NCI-H187 (cell line): ENCODE data around the gene HCFC2.
"Not testable (repeated sequence)": the region's sequence is repeated elsewhere in the genome, so short reads cannot be mapped to it uniquely, and the experiment has no call there.

Experiments
- DNase-seq, 2 experiments: peaks; one replicate each; lab custom pipeline; 2025; lab: John Stamatoyannopoulos, UW

HCFC2 gene

DNA sequence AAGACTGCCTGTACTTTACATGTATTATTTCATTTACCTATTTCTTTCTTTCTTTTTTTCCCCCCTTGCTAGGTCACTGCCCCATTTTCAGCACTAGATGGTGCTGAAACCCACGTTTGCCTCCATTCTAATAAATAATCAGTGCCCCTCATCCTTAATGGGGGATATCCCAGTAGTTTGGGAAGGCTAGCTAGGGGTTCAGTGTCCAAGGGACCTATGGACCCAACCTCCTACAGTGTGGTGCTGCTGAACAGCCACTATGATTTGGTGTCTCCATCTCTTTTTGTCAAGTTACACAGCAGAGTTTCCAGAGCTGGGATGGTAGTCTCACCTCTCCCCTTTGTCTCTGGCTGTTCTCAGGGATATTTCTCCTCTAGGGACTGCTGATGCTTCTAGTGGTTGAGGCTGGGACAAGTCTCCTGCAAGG lies 6.5 kb upstream of the HCFC2 start:
- no peak for DNase-seq

DNA sequence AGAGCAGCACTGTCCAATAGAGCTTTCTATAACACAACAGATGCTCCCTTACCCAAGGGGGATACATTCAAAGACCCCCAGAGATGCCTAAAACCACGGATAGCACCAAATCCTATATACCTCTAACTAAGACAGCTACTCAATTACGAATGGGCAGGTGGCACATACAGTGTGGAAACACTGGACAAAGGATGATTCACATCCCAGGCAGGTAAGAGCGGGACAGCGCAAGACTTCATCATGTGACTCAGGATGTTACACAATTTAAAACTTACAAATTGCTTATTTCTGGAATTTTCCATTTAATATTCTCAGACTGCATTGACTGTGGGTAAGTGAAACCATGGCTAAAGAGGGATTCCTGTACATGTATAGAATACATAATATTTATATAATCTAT lies 5.5 kb upstream of the HCFC2 start:
- no peak for DNase-seq

DNA sequence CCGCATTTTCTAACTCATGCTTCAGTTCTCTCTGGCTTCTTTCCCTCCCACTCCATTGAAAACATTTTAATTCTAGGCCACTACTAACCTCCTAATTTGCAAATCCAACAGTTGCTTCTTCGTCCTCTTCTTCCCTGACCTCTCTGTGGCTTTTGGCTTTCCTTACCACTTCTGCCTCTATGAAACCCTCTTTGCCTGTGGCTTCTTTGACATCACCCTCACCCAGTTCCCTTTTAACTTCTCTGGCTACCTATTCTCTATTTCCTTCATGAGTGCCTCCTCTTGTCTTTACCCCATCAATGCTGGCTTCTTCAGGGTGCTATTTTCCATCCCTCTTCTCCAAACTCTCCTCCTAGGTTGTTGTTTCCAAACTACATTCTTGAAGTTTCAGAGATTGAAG lies 4.4 kb upstream of the HCFC2 start:
- DNase-seq = no peak

DNA sequence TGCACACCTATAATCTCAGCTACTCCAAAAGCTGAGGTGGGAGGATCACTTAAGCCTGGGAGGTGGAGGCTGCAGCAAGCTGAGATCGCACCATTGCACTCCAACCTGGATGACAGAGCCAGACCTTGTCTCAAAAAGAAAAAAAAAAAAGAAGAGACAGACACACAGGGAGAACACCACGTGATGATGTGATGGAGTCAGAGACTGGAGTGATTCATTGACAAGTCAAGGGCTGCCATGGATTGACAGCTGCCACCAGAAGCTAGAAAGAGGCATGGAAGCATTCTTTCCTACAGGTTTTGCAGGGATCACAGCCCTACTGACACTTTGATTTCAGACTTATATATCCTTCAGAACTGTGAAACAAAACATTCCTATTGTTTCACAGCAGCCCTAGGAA lies 3.5 kb upstream of the HCFC2 start:
- DNase-seq = no peak

DNA sequence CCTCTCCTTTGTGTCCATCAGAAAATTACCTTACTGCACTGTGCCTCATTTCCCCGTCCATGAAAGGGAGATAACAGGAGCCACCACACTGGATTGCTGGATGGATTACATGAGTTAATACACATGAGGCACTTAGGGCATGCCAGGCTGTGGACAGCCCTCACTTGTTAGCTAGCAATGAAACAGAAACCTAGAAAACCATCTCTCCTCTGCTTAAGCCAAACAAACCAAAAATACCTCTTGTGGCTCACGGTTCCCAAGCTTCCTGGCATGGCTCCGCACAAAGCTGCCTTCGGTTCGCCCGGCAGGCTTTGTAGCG lies 660 bp upstream of the HCFC2 start:
- no peak for DNase-seq

DNA sequence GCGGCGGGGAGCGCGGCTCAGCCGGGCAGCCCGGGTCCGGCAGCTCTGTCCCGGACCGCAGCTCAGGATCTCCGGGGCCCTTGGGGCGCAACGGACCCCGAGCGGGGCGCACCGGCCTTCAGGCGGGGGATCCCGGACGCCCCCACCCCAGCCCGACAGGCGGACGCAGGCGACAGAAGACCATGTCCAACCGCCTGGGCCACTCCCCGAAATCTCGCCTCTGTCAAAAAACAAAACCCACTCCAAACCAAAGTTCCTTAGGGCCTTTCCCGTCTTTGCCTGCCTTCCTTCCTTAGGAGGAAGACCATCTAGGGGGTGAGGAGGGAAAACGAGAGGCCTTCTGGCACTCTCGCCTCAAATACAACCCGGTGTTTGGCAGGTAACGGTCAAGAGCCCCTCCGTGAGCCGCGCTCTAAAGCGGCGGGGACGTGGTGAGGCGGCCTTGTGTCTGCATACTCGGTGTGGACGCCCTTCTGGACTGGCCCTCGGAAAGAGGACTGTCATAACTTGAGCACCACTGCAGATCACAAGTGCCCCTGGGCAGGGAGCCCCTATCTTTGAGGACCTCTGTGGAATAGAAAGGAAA lies 604 bp downstream of the HCFC2 start:
- no peak for DNase-seq

DNA sequence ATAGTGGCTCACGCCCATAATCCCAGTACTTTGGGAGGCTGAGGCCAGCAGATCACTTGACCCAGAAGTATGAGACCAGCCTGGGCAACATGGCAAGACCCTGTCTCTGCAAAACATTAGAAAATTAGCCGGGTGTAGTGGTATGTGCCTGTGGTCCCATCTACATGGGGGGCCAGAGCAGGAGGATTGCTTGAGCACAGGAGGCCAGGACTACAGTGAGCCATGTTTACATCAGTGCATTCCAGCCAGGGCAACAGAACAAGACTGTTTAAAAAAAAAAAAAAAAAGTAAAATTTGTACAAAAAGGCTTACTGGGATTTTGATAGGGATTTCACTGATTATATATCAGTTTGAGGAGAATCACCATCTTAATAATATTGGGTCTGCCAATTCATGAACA lies 7.8 kb downstream of the HCFC2 start:
- no peak for DNase-seq

DNA sequence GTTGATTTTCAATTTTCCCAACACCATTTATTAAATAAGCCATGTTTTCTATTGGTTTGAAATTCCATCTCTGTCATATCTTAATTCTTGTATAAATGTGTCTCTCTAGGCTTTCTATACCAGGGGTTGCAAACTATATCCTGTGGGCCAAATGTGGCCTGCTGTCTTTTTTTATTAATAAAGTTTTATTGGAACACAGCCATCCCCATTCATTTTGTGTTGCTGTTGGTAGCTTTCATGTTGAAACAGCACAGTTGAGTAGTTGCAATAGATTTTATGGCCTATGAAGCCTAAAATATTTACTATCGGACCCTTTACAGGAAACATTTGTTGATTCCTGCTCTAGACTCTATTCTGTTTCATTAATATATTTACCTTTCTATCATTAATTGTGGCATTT lies 9.4 kb downstream of the HCFC2 start:
- DNase-seq = no peak

DNA sequence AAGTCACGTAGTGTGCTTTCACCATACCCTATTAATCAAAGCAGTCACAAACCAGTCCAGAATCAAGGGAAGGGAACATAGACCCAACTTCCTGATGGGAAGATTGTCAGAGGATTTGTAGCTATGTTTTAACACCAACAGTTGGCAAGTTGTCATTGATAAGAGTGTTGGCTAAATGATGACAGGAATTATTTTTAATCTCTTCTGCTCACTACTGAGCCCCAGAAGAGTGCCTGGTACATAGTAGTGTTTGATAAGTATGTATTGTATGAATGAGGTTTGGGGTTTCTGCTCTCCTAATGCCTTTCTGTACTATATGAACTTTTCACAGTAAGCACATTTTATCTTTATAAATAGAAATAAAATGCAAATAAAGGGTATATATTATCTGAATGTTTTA lies 14.7 kb downstream of the HCFC2 start:
- no peak for DNase-seq

DNA sequence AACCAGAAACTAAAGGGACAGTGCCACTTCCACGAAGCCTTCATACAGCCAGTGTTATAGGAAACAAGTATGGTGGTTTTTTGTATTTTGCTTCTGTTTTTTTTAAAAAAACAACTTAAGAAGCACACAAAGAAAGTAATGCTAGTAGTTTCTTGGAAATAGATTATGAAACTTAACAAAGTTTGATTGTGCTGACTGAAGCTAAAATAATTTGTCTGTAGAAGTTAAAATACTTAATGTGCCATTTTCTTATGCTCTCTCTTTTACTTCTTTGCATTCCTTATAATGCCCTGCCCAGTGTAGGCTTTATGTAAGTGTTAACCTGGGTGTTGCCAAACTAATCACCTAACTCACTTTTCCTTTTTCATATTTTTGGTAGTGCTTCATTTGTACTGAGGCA lies 16.4 kb downstream of the HCFC2 start:
- DNase-seq = no peak

DNA sequence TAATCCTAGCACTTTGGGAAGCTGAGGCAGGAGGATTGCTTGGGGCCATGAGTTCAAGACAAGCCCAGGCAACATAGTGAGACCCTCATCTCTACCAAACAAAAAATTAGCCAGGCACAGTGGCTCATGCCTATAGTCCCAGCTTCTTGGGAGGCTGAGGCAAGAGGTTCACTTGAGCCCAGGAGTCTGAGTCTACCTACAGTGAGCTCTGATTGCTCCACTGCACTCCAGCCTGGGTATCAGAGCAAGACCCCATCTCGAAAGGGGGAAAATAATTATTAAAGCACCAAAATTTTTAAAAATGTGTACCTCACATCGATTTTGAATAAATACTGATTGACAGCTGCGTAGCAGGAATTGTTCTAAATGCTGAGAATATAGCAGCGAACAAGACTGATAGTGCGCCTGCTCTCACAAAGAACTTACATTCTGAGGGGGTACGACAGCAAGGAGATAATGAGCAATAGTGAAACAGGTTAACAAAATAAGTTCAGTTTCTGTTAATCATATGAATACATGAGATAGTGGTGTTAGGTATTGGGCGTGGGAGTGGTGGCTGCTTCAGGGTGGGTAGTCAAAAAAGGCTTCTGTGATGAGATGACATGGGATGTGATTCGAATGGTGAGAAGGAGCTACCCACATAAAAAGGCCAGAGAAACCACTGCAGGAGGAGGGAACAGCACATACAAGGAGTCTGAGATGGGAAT lies 19.6 kb downstream of the HCFC2 start:
- no peak for DNase-seq

DNA sequence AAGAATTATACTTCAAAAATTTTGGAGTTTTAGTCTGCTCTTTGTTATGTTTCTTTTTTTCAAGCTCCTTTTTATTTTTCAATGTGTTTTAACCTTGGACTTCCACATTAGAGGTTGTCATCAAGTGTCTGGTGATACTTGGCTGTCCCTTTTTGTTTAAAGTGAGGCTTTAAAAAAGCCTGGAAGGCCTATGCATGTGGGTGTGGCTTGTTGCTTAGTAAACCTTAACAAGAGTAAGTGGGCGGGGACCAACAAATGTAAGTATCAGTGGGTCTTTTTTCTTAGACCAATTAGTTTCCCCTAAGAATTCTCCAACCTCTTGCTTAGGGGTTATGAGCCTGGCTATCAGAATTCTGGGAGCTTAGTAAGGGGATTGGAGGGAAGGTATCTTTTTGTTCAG lies 26.4 kb downstream of the HCFC2 start:
- DNase-seq = no peak

DNA sequence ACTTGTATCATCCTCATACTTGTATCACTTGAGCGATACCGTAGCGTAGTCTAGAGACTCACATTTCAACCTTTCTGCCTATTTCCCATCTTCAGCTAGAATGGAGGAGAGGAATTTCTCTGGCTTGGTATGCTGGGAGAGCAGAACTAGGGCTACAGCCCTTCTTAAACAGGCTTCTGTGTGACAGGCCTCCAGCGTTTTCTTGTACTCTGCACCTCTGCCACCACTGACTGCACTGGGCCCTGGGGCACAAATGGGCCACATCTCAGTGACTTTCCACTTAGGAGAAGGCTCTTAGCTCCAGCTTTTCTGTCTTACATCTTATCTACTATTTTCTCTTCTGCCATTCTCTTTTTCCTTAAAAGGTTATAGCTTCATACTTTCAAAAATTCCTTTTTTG lies 26.8 kb downstream of the HCFC2 start:
- no peak for DNase-seq

DNA sequence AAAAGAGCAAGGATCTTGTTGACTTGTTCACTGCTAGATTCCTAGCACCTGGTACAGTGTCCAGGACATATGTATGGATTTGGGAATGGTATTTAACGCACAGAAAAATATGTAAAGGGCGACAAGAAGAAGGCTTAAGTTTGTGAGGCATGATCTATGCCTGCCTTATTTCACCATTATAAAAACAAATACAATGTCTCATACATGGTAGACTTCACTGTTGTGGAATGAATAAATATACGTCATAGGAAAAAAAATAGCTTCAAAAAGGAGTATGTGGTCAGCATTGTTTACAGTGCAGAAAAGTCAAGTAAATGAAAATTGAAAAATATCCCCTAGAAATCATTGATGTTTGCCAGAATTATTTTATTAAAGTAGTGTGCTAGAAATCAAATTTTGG lies 30.0 kb downstream of the HCFC2 start:
- DNase-seq = no peak

DNA sequence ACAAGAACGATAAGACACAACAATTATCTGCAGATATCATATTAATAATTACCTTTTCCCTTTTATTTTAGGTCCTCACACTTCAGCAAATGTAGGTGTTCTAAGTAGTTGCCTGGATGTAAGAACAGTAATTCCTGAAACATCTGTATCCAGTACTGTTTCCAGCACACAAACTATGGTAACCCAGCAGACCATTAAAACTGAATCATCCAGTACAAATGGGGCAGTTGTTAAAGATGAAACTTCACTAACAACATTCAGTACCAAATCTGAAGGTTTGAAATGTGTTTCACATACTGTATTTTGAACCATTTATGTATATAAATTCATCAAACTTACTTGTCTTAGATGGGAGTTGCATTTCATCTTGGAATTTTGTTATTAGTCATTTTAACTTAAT lies 31.0 kb downstream of the HCFC2 start:
- no peak for DNase-seq

DNA sequence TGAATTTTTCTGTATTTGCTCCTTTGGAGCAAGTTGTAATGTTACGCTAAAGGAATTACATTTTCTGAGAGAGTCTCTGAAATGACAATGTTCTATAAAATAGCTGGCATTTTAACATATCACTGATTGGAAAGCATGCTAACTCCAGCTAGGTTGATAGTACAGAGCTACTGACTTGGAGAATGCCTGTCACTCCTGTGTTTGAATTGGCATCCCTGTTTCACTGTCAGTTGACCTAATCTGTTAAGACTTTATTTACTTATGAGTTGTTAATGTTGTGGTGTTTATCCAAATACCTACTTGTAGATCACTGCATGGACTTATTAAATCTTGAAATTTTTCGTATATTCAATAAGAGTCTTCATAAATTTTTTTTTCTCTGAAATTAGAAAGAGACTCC lies 33.6 kb downstream of the HCFC2 start:
- no peak for DNase-seq

DNA sequence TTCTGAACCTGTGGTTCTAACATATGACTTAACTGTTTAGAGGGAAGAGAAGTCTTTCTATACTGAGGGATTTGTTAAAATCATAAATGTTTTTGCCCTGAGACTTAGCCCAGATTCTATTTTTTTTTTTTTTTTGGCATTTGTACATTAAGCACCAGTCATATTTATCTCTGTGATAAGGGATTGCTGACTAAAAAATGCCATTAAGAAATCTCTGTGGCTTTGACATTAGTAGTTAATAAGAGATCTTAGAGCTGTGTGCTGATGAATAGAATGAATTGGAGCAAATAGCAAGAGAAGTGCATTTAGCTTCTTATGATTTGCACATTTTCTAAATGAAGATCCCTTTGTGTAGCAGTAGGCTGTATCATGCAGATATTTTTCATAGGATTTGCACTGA lies 41.1 kb downstream of the HCFC2 start:
- DNase-seq = no peak

DNA sequence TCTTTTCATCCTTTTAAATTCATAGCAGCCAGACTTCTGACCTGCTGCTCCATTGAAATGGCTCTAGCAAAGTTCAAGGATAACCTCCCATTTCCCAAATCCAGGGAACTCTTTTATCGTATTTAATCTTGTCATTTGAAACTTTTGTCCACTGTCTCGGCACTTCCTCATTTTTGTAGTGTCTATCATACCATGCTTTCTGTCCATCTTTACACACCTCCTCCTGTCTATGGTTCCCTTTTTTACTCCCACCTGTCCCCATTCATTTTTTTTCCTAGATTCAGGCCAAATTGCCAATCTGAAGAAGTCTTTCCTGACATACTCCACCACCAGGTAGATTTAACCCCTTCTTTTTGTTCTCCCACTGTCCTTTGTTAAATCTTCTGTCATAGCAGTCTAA lies 42.6 kb downstream of the HCFC2 start:
- DNase-seq = no peak

DNA sequence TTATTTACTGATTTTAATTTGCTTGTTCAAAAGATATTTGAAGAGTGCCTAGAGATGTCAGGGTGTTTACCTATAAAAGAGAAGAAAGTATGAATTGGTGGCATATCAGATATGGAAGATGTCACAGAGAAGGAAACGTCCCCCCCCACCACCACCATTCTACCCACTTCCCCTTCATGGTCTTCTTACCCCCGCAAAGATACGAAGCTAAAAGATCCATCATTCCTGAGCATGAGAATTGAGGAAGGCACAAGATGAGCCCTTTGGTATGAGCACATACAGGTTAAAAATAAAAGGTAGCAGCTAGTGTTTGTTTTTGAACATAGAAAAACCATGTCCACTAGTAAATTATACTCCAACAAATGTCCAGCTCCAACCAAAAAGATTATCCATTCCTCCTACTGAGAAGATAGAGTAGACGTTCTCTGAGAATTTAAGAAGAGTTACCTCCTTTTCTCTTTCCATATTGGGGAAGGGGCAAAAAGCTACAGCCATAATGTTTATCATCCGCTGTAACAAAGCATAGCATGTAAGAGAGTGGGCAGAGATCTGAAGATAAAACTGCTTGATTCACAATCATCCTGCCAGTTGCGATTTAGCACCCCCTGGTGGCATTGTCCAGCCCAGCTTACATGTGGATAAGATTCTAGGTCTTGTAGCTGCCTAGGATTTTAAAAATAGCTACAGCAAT lies 44.6 kb downstream of the HCFC2 start:
- peak; percentile 69 to 70 for DNase-seq

DNA sequence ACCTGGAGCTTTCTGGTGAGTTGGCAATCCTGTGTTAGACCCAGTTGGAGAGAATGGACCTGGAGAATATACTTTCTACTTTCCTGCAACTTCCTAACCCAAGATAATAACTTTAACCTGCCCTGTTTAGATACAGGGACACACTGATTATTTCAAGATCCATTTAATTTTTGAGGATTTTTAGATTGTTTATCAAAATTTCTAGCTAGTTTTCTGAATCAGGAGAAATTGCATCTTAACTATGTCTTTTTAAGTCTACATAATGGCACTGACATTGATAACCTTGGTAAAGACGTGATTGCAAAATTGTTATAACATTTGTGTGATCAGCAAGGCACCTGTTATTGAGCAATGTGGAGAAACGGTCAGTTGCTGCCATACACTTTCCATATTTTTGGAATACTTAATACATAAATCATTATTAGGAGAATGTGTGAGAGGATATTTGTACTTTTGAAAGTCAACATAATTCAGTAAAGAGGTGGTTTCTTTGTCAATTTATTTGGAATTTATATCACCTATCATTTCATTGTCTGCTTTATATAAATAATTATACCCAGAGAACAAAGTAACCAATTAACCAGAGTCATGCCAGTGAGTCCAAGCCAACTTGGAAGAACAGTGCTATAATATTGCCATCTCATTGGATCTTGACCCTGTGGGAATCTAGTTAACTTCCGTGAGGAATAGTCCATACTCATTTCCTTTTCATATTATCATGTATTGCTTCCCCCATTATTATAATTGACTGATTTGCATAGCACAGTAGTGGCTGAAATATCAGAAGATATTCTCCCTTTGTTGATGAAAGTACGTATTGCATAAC lies 45.3 kb downstream of the HCFC2 start:
- DNase-seq = no peak

DNA sequence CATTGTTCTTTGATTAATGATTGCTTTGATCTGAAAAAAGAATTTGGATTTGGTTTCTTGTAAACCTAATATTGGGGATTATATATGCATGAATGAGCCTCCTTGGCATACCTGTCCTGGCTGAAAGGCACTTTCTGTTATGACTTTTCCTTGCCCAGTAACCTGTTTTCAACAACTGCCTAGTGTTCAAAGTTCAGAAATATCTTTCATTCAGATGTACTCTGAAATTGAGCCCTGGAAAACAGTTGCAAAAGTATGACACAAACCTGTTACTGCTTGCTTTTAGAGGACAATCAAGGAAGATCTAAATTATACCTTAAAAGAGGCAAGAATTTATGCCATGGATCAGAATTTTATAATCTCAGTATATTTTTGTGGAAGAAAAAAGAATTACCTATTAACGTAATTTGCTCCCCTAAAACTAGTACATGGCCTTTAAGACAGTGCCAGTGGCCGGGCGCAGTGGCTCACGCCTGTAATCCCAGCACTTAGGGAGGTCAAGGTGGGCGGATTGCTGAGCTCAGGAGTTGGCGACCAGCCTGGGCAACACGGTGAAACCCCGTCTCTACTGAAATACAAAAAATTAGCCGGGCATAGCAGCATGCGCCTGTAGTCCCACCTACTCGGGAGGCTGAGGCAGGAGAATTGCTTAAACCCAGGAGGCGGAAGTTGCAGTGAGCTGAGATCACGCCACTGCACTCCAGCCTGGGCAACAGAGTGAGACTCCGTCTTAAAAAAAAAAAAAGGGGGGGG lies 50.7 kb downstream of the HCFC2 start:
- DNase-seq = not testable (repeated sequence)

DNA sequence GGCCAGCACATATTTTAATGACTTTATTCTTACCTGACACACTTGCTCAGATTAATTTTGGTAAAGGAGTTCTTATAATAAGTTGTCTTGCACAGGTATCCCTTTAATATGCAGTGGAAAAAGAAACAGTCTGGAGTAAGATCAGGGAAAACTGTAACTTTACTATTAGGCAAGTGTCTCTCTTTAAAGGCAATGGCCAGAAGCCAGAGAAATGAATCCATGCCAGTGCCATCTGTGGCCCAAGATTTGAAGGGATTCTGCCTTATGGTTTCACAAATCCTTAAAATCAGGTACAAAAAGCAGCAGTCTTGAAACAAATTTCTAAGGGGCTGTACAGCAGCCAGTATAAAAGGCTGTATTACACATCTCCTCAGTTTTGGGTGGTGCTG lies 51.2 kb downstream of the HCFC2 start:
- DNase-seq = no peak
